SK-N-MC (cell line): Measurements from ENCODE around the gene ODC1.

Experiments used
- EZH2 ChIP-seq: fragments of 200-600 bp; sonication (generic); IDR thresholded peaks from one replicate; pipeline ENCODE4 v1.6.1; 2017; ENCODE audit warnings: antibody characterized with exemption
- FOXP2 ChIP-seq: optimal IDR thresholded peaks from 2 replicates; pipeline ENCODE3; 2011; ENCODE audit warnings: mild to moderate bottlenecking, moderate library complexity; ENCODE audit not compliant: insufficient read depth; ENCODE audit errors: extremely low read length, control extremely low read depth
- POLR2AphosphoS5 ChIP-seq: IDR thresholded peaks from 2 replicates; pipeline ENCODE4 v1.6.1; 2012; ENCODE audit warnings: mild to moderate bottlenecking, low read depth, low read length, borderline replicate concordance

- no peak for TF ChIP-seq POLR2AphosphoS5
- no peak for TF ChIP-seq EZH2
- no peak for TF ChIP-seq FOXP2
These were observed 48.1 kb downstream of the ODC1 start for GRCh38 chr2:10400002-10400401.
